ENCODE measurements around the gene BUB3. TPM values are rescaled to one million over a fixed set of nuclear protein-coding genes. Genes with fewer than 3 reads are reported as not detected.

Gene BUB3
- total RNA-seq, 2 donors from 2014 or later, result 215 to 332 TPM

GRCh38 chr10:123148414-123149161 lies 5.6 kb upstream of the BUB3 start:
- no peak overlapping the region for H3K27ac Mint-ChIP-seq
- peaks cover 5 to 18% of the 10 kb centered on the region in 2 donors for H3K36me3 Mint-ChIP-seq
- ATAC-seq (peak in 1 of 2 donors; percentile 5), DNase-seq (ENCODE audit: low spot score in 2 of 2) (no peak)
- peaks cover 0 to 4% of the 10 kb centered on the region in 2 donors for H3K9me3 Mint-ChIP-seq

- DNase-seq (ENCODE audit: low spot score in 2 of 2) (no peak), ATAC-seq (no peak)
- H3K36me3 Mint-ChIP-seq, result peaks cover 8 to 20% of the 10 kb centered on the region in 2 donors
- peaks cover 0 to 6% of the 10 kb centered on the region in 2 donors for H3K9me3 Mint-ChIP-seq
- no peak overlapping the region for H3K27ac Mint-ChIP-seq
These were observed 5.0 kb upstream of the BUB3 start for GRCh38 chr10:123149162-123149567.

DNA sequence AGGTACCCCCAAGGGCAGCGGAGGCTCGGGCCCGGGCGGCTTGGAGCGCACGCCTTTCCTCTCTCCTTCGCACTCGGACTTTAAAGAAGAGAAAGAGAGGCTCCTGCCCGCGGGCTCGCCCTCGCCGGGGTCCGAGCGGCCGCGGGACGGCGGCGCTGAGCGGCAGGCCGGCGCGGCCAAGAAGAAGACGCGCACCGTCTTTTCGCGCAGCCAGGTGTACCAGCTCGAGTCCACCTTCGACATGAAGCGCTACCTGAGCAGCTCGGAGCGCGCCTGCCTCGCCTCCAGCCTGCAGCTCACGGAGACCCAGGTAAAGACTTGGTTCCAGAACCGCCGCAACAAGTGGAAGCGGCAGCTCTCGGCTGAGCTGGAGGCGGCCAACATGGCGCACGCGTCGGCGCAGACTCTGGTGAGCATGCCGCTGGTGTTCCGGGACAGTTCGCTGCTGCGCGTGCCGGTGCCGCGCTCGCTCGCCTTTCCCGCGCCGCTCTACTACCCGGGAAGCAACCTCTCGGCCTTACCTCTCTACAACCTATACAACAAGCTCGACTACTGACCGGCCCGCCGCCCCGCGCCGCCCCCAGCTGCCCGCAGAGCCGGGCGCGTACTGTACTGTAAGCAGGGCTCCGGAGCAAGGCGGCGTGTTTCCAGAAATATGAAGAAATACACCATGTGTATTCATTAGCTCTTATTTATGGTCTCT lies 4.5 kb upstream of the BUB3 start:
- DNase-seq (ENCODE audit: low spot score in 2 of 2), result peak; percentile 52 to 55
- peaks cover 0 to 6% of the 10 kb centered on the region in 2 donors for H3K9me3 Mint-ChIP-seq
- no peak overlapping the region for H3K27ac Mint-ChIP-seq
- no peak for ATAC-seq
- H3K36me3 Mint-ChIP-seq, result peaks cover 12 to 24% of the 10 kb centered on the region in 2 donors

- Mint-ChIP-seq H3K9me3 (peaks cover 0 to 6% of the 10 kb centered on the region in 2 donors), H3K36me3 (peaks cover 18 to 30% of the 10 kb centered on the region in 2 donors), H3K27ac (no peak overlapping the region)
- DNase-seq (ENCODE audit: low spot score in 2 of 2), result peak; percentile 38 to 61
- ATAC-seq, result no peak
These were observed 3.8 kb upstream of the BUB3 start for GRCh38 chr10:123150271-123150985.

DNA sequence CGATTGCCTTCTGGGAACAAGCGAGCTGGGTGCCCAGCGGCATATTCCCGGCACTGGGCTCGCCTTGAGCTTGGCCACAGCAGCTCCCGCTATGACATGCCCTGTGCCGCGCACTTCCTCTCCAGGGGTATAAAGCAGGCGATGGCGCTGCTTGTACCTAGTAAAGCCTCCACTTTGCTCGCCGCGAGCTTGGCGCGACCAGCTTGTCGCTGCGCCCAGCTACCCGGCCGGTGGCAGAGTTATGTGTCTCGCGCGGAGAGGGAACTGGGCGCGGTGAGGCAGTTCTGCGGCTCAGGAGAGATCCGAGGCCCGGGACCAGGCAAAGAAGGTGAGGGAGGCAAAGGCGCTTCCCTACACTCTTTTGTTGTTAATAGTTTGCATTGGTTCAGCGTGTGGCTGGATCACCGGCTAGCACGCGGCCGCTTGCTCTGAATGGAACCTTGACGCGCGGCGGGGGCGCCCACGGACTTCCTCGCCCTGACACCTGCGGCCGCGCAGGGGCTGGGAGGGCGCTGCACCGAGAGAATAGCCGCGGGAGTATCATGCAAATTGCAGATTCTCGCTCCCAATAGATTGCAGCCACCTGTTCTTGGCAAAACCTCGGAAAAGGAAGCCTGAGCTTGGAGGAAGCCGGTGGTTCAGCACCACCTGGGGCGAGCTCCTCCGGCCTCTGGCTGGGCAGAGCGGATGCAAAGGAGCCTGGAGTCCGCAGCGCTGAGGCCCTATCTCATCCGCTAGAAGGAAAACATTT lies 3.0 kb upstream of the BUB3 start:
- peak; percentile 52 to 63 for DNase-seq (ENCODE audit: low spot score in 2 of 2)
- peaks cover 26 to 36% of the 10 kb centered on the region in 2 donors for H3K36me3 Mint-ChIP-seq
- no peak for ATAC-seq

DNA sequence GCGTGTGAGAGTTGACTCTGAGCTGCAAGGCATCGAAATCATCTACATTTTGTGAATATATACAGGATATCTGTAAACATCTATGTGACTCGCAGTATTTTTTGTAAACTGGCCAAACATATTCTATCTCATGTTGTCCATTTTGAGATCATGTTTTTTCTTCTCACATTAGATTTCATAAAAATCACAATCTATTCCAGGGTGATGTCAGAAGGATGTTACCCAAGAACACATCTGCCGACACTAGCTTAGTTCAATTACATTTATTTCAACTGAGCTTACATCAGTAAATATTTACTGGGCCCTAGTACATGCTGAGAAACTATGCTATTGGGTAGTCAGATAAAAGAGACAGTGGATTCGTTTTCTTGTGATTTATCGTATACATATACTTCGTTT lies 2.5 kb upstream of the BUB3 start:
- Mint-ChIP-seq H3K36me3 (peaks cover 31 to 41% of the 10 kb centered on the region in 2 donors), H3K27ac (no peak overlapping the region), H3K9me3 (peaks cover 0 to 6% of the 10 kb centered on the region in 2 donors)
- DNase-seq (ENCODE audit: low spot score in 2 of 2), result no peak
- no peak for ATAC-seq

More for the DNA sequence above, 3.0 kb upstream of the BUB3 start:
- H3K27ac Mint-ChIP-seq, result no peak overlapping the region
- peaks cover 0 to 6% of the 10 kb centered on the region in 2 donors for H3K9me3 Mint-ChIP-seq

- Mint-ChIP-seq H3K9me3 (peaks cover 0 to 6% of the 10 kb centered on the region in 2 donors), H3K36me3 (peaks cover 50 to 53% of the 10 kb centered on the region in 2 donors), H3K27ac (peak overlapping the region; percentile 99 to 100)
- DNase-seq (ENCODE audit: low spot score in 2 of 2) (no peak), ATAC-seq (no peak)
These were observed 613 bp upstream of the BUB3 start for GRCh38 chr10:123153486-123154091.

GRCh38 chr10:123154711-123155505 lies 706 bp downstream of the BUB3 start:
- peaks cover 47 to 48% of the 10 kb centered on the region in 2 donors for H3K36me3 Mint-ChIP-seq
- peak; percentile 41 to 78 for DNase-seq (ENCODE audit: low spot score in 2 of 2)

DNA sequence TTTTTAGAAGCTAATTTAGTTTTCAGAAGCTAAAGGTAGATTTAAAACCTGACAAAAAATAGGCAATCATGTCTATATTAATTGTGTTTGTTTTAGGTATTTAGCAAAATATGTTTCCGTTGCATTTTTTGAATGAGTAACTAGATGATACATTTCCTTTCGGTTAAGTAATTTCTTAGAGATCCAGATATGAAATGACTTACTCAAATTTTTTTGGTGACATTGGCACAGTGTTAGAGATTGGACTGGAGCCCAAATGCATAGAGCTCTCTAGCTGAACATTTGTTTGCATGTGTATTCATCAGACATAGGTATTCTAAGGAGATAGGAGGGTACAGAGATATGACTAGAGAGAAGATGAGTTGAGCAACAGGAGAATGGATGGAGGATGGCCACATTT lies 1.9 kb downstream of the BUB3 start:
- no peak for DNase-seq (ENCODE audit: low spot score in 2 of 2)
- peak overlapping the region; percentile 80 to 99 for H3K27ac Mint-ChIP-seq
- ATAC-seq, result no peak
- H3K36me3 Mint-ChIP-seq, result peaks cover 47 to 48% of the 10 kb centered on the region in 2 donors
- H3K9me3 Mint-ChIP-seq, result peaks cover 0 to 6% of the 10 kb centered on the region in 2 donors

More at GRCh38 chr10:123154711-123155505, 706 bp downstream of the BUB3 start:
- Mint-ChIP-seq H3K27ac (peak overlapping the region; percentile 99 to 100), H3K9me3 (peaks cover 0 to 6% of the 10 kb centered on the region in 2 donors)
- ATAC-seq, result peak; percentile 36 to 48

GRCh38 chr10:123157210-123157609 lies 3.0 kb downstream of the BUB3 start:
- ATAC-seq, result no peak
- H3K27ac Mint-ChIP-seq, result no peak overlapping the region

GRCh38 chr10:123158682-123159081 lies 4.5 kb downstream of the BUB3 start:
- Mint-ChIP-seq H3K36me3 (peaks cover 43 to 67% of the 10 kb centered on the region in 2 donors), H3K9me3 (peaks cover 0 to under 1% of the 10 kb centered on the region in 2 donors), H3K27ac (no peak overlapping the region)
- DNase-seq (ENCODE audit: low spot score in 2 of 2), result no peak
- no peak for ATAC-seq

More at GRCh38 chr10:123157210-123157609, 3.0 kb downstream of the BUB3 start:
- Mint-ChIP-seq H3K9me3 (peaks cover 0 to 6% of the 10 kb centered on the region in 2 donors), H3K36me3 (peaks cover 43 to 56% of the 10 kb centered on the region in 2 donors)
- no peak for DNase-seq (ENCODE audit: low spot score in 2 of 2)

- no peak for DNase-seq (ENCODE audit: low spot score in 2 of 2)
- ATAC-seq, result peak; percentile 68 to 86
- Mint-ChIP-seq H3K9me3 (no peaks in the 10 kb centered on the region), H3K27ac (peak overlapping the region in 1 of 2 donors; percentile 65), H3K36me3 (peaks cover 33 to 54% of the 10 kb centered on the region in 2 donors)
These were observed 6.2 kb downstream of the BUB3 start for GRCh38 chr10:123160311-123160980.

- Mint-ChIP-seq H3K27ac (no peak overlapping the region), H3K36me3 (peaks cover 17 to 39% of the 10 kb centered on the region in 2 donors), H3K9me3 (no peaks in the 10 kb centered on the region)
- ATAC-seq (no peak), DNase-seq (ENCODE audit: low spot score in 2 of 2) (no peak)
These were observed 10.1 kb downstream of the BUB3 start for GRCh38 chr10:123164319-123164718.

- Mint-ChIP-seq H3K27ac (no peak overlapping the region), H3K9me3 (no peaks in the 10 kb centered on the region), H3K36me3 (peaks cover 22 to 42% of the 10 kb centered on the region in 2 donors)
- ATAC-seq (no peak), DNase-seq (ENCODE audit: low spot score in 2 of 2) (no peak)
These were observed 11.4 kb downstream of the BUB3 start for GRCh38 chr10:123165445-123166072.

Data from activated naive CD4-positive, alpha-beta T cell treated with anti-CD3 and anti-CD28 coated beads, Interleukin-2, amount 50 U/mL, for 72 hours (primary cell).